Left kidney (tissue), 1 donor: Measurements from ENCODE around the gene KDM4B. TPM values are rescaled to one million over a fixed set of nuclear protein-coding genes. Genes with fewer than 3 reads are reported as not detected.

Source experiments
- polyA plus RNA-seq: library from polyadenylated mRNA; unstranded; fragments of 120-200 nt; gene quantifications from one replicate; pipeline ENCODE4 v1.2.1, GENCODE V29; 2013; ENCODE audit not compliant: insufficient read length

KDM4B gene
- polyA plus RNA-seq, 1 donor, result 24.4 TPM

Other genes with a start within 250 kb of the KDM4B start
- gene DPP9, start 245.3 kb upstream of the KDM4B start, polyA plus RNA-seq, result 25.9 TPM
- 2.5 TPM for gene FEM1A, start 177.4 kb upstream of the KDM4B start, polyA plus RNA-seq
- gene TICAM1, start 137.4 kb upstream of the KDM4B start, polyA plus RNA-seq, result 4.5 TPM
- gene PLIN3, start 101.4 kb upstream of the KDM4B start, polyA plus RNA-seq, result 39.2 TPM
- gene ARRDC5, start 66.2 kb upstream of the KDM4B start, polyA plus RNA-seq, result not detected
- gene UHRF1, start 59.6 kb upstream of the KDM4B start, polyA plus RNA-seq, result 39.7 TPM